Measurements from ENCODE around the gene BBX. TPM values are rescaled to one million over a fixed set of nuclear protein-coding genes. Genes with fewer than 3 reads are reported as not detected.
A peak's percentile ranks its signal among the peaks of the same experiment; 100 is the strongest.

Gene BBX
- total and polyA plus RNA-seq, 2 donors from 2014 or later: 8.1 to 85.8 TPM

- FAIRE-seq (no peak), DNase-seq (no peak)
- no peaks in the 10 kb centered on the region for H3K27me3 ChIP-seq (ENCODE audit: control insufficient read depth, insufficient read depth, low read length)
- no peaks in the 10 kb centered on the region for H3K4me1 ChIP-seq (ENCODE audit: control insufficient read depth in 2 of 3, insufficient read depth in 2 of 3, low read depth in 1 of 3, low read length in 3 of 3)
- no peaks in the 10 kb centered on the region for H3K9me3 ChIP-seq (ENCODE audit: control insufficient read depth in 2 of 3, insufficient read depth in 1 of 3, low read length in 3 of 3)
- intact Hi-C loops (cut with DNase I): no loop called here
- H3K4me3 ChIP-seq (ENCODE audit: low read length in 3 of 3): no peak overlapping the region
- no peak overlapping the region for H3K9ac ChIP-seq (ENCODE audit: low read length in 3 of 3)
- H3K36me3 ChIP-seq (ENCODE audit: control insufficient read depth in 2 of 3, insufficient read depth in 3 of 3, low read length in 3 of 3): peaks cover 0 to 6% (median 3%) of the 10 kb centered on the region in 3 donors
- TF ChIP-seq, protein P1, sequence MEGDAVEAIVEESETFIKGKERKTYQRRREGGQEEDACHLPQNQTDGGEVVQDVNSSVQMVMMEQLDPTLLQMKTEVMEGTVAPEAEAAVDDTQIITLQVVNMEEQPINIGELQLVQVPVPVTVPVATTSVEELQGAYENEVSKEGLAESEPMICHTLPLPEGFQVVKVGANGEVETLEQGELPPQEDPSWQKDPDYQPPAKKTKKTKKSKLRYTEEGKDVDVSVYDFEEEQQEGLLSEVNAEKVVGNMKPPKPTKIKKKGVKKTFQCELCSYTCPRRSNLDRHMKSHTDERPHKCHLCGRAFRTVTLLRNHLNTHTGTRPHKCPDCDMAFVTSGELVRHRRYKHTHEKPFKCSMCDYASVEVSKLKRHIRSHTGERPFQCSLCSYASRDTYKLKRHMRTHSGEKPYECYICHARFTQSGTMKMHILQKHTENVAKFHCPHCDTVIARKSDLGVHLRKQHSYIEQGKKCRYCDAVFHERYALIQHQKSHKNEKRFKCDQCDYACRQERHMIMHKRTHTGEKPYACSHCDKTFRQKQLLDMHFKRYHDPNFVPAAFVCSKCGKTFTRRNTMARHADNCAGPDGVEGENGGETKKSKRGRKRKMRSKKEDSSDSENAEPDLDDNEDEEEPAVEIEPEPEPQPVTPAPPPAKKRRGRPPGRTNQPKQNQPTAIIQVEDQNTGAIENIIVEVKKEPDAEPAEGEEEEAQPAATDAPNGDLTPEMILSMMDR (IDR thresholded peaks at IDR 0.05; ENCODE audit: borderline replicate concordance, extremely low read depth, insufficient read depth): no peak
- H3K27ac ChIP-seq (ENCODE audit: low read depth in 2 of 2, low read length in 2 of 2): no peak overlapping the region
Observed at GRCh38 chr3:107734317-107734716, 211.6 kb downstream of the BBX start.

GRCh38 chr3:107737914-107738313 is 215.2 kb downstream of the BBX start:
- Histone ChIP-seq H3K27ac (ENCODE audit: low read depth in 2 of 2, low read length in 2 of 2) (no peak overlapping the region), H3K9ac (ENCODE audit: low read length in 3 of 3) (no peak overlapping the region), H3K9me3 (ENCODE audit: control insufficient read depth in 2 of 3, insufficient read depth in 1 of 3, low read length in 3 of 3) (no peaks in the 10 kb centered on the region), H3K36me3 (ENCODE audit: control insufficient read depth in 2 of 3, insufficient read depth in 3 of 3, low read length in 3 of 3) (peaks cover 0 to 3% (median 0%) of the 10 kb centered on the region in 3 donors), H3K27me3 (ENCODE audit: control insufficient read depth, insufficient read depth, low read length) (no peaks in the 10 kb centered on the region), H3K4me3 (ENCODE audit: low read length in 3 of 3) (no peak overlapping the region), H3K4me1 (ENCODE audit: control insufficient read depth in 2 of 3, insufficient read depth in 2 of 3, low read depth in 1 of 3, low read length in 3 of 3) (peaks cover 0 to 2% (median 0%) of the 10 kb centered on the region in 3 donors)
- intact Hi-C loops (cut with DNase I): no loop called here
- DNase-seq: no peak
- TF ChIP-seq, protein P1 (IDR thresholded peaks at IDR 0.05; ENCODE audit: borderline replicate concordance, extremely low read depth, insufficient read depth): no peak
- no peak for FAIRE-seq

DNA sequence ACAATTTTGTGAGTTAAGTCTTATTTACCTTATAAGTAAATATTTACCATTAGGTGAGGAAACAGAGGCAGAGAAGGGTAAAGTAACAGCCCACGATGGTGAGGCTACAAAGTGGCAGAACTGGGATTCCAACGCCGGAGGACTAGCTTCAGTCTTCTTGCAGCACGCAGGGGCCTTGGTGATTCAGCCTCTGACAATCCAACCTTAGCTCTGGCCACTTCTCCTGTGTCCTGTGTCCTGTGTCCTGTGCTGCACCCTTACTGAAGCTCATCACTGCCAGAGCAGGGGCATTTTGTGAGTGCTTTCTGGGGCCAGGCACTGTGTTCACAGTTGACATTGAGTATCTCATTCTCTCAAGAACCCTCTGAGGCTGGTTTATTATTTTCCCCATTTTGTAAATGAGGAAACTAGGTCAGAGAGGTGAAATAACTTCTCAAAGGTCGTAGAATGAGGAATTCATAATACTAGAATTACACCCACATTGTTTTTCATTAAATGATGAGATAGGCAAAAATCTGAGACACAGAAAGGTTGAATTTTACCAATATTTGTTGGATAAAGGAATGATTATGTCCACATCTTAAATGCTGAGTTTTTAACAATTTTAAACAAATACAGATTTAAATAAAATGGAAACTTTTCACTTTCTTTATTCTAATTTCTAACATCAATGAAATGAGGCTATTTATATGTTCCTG is 215.9 kb downstream of the BBX start:
- H3K27me3 ChIP-seq (ENCODE audit: control insufficient read depth, insufficient read depth, low read length): no peaks in the 10 kb centered on the region
- no peak overlapping the region for H3K27ac ChIP-seq (ENCODE audit: low read depth in 2 of 2, low read length in 2 of 2)
- FAIRE-seq: no peak
- peaks cover 0 to 2% (median 0%) of the 10 kb centered on the region in 3 donors for H3K4me1 ChIP-seq (ENCODE audit: control insufficient read depth in 2 of 3, insufficient read depth in 2 of 3, low read depth in 1 of 3, low read length in 3 of 3)
- no peak overlapping the region for H3K9ac ChIP-seq (ENCODE audit: low read length in 3 of 3)
- DNase-seq: peak in 1 of 5 donors; percentile 29
- H3K9me3 ChIP-seq (ENCODE audit: control insufficient read depth in 2 of 3, insufficient read depth in 1 of 3, low read length in 3 of 3): no peaks in the 10 kb centered on the region
- no peaks in the 10 kb centered on the region for H3K36me3 ChIP-seq (ENCODE audit: control insufficient read depth in 2 of 3, insufficient read depth in 3 of 3, low read length in 3 of 3)
- TF ChIP-seq, protein P1 (IDR thresholded peaks at IDR 0.05; ENCODE audit: borderline replicate concordance, extremely low read depth, insufficient read depth): no peak
- no peak overlapping the region for H3K4me3 ChIP-seq (ENCODE audit: low read length in 3 of 3)
- intact Hi-C loops (cut with DNase I): no loop called here

All from kidney (tissue), 14 donors.